Anterior cingulate cortex (tissue), 58 donors: ENCODE data around the gene LRRC27.
"Not testable (repeated sequence)": the region's sequence is repeated elsewhere in the genome, so short reads cannot be mapped to it uniquely, and the experiment has no call there.

ENCODE experiments used
- DNase-seq, 58 donors: peaks; one replicate each; lab custom pipeline; 2025; lab: John Stamatoyannopoulos, UW

LRRC27 gene

GRCh38 chr10:132334631-132335188, 2.7 kb downstream of the LRRC27 start:
- DNase-seq = no peak

- peak in 14 of 58 donors; percentile 18 to 75 (median 34) for DNase-seq
Measured at GRCh38 chr10:132335189-132336063, 3.4 kb downstream of the LRRC27 start.

- DNase-seq = no peak
Measured at GRCh38 chr10:132336064-132336746, 4.2 kb downstream of the LRRC27 start.

GRCh38 chr10:132336919-132337407, 5.0 kb downstream of the LRRC27 start:
- DNase-seq = no peak

DNA sequence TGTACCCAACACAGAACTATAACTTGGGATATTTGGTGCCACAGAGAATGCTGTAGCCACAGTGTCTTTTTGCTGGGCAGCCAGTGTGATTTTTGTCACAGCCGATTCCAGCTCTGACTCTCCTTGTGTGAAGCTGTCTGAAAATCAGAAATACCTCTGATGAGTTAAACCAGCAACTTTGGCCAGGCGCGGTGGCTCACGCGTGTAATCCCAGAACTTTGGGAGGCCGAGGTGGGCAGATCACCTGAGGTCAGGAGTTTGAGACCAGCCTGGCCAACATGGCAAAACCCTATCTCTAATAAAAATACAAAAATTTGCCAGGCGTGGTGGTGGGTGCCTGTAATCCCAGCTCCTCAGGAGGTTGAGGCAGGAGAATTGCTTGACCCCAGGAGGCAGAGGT, 5.9 kb downstream of the LRRC27 start:
- not testable (repeated sequence) for DNase-seq

DNA sequence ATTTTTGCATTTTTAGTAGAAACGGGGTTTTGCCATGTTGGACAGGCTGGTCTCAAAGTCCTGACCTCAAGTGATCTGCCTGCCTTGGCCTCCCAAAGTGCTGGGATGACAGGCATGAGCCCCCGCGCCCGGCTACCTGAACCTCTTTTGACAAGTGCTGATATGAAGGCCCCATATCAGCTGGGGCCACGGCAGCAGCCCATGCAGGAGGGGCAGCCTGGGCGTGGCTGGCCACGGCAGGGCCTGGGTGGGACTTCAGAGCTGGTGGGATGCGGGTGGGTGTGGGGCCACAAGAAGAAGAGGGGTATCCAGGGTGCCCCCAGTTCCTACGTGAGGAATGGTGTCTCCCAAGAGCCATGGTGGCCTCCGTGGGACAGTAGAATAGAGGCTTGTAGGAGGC, 6.9 kb downstream of the LRRC27 start:
- no peak for DNase-seq

DNA sequence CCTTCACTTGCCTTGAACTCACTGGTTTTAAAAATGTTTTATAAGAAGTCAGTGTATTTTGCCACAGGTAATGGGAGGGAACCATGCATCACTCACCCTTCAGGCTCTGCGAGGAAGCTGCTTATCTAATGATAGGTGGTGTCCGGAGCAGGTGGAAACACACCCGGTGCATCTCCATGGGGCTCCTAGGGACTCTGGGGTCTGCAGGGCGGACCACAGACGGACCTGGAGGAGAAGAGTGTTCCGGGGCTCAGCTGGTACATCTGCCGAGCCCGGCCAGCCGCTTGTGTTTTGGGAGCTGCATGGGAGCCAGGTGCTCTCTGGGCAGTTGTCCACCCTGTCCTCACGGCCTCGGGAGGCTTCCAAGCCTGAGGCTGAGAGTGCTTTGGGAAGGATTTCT, 7.3 kb downstream of the LRRC27 start:
- DNase-seq = no peak

DNA sequence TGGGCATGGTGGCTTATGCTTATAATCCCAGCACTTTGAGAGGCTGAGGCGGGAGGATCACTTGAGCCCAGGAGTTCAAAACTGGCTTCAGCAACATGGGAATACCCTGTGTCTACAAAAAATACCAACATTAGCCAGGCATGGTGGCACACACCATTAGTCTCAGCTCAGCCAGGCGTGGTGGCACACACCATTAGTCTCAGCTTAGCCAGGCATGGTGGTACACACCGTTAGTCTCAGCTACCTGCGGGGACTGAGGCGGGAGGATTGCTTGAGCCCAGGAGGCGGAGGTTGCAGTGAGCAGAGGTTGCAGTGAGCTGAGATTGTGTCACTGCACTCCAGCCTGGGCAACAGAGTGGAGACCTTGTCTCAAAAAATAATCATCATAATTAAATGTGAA, 9.0 kb downstream of the LRRC27 start:
- DNase-seq = no peak

- no peak for DNase-seq
Measured at GRCh38 chr10:132341781-132342180, 9.8 kb downstream of the LRRC27 start.

DNA sequence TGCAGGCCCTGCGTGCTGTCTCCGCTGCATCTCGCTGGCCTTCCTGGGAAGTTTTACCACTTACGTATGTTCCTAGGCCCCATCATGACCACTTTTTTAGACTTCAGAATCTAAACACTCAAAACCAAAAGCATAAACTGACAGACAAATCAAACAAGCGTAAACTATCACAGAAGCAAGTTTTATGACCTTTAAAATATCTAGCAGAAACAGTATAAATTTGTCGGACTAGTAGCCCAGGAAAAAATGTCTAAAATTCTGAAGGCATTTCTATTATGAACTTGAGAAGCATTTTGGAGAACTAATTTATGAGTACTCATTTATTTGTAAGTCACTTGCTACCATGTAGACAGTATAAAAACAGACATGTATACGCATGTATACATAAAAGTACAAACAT, 10.6 kb downstream of the LRRC27 start:
- DNase-seq = no peak

GRCh38 chr10:132344386-132344785, 12.4 kb downstream of the LRRC27 start:
- peak in 1 of 58 donors; percentile 29 for DNase-seq

- DNase-seq = no peak
Measured at GRCh38 chr10:132345345-132345744, 13.4 kb downstream of the LRRC27 start.

DNA sequence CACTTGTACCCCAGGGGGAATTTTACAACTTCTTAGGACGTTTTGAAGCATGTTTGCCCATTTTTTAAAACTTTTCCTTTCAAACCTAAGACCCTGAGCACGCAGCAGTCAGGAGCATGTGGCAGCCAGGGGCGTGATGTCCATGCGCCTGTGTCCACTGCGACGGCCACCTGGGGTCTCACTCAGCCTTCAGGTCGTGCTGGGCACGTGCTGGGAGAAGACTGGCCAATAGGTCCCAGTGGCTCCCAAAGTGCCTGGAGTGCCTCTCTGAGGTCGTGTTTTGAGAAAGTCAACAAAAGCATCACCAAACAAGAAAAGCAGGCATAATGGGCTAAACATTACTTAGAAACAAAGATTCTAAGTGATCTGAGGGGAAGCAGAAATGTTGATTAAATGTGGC, 14.8 kb downstream of the LRRC27 start:
- no peak for DNase-seq

GRCh38 chr10:132347211-132347930, 15.4 kb downstream of the LRRC27 start:
- no peak for DNase-seq

DNA sequence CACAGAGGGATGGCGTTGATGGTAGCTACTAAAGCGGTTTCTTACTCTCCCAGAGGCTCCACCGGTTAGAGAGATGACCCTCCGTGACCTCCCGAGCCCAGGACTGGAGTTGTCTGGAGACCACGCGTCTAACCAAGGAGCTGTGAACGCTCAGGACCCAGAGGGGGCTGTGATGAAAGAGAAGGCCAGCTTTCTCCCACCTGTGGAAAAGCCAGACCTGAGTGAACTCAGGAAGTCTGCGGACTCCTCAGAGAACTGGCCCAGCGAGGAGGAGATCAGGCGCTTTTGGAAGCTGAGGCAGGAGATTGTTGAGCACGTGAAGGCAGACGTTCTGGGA, 15.9 kb downstream of the LRRC27 start:
- no peak for DNase-seq

DNA sequence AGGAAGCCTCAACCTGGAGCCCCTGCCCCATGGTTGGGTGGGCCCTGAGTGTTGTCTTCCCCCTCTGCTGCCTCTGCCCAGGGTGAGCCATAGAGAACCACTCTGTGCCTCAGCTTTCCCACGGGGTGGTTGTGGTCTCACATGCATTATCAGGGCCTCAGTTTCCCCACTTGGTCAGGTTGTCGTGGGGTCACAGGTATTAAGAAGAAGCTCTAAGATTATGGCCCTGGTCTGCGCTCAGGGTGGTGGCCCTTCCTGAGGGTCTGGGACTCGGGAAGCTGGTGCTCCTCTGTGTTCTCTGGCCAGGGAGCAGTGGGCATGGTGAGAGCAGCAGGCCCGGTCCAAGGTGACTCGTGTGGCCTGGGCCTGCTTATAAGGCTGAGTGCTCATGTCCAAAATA, 17.8 kb downstream of the LRRC27 start:
- DNase-seq = no peak

GRCh38 chr10:132350391-132350790, 18.4 kb downstream of the LRRC27 start:
- no peak for DNase-seq

DNA sequence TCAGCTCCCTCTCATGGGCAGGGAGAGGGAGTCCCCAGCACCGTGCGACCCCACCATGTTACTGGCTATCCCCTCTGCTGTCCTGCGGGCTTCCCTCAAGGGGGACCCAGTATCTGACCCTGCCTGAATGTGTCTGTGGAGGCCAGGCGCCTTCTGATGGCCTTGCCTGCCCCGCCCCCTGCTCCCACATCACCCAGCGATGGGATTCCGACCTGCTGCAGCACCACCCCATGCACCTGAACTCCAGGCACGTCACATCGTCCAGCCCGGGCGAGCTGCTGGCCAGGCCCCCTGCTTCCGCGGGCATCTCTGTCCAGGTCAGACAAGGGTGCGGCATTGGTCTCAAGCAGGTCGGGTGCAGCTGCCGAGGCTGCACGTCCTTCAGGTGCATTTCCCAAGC, 19.0 kb downstream of the LRRC27 start:
- DNase-seq = no peak

GRCh38 chr10:132351611-132352010, 19.6 kb downstream of the LRRC27 start:
- no peak for DNase-seq

DNA sequence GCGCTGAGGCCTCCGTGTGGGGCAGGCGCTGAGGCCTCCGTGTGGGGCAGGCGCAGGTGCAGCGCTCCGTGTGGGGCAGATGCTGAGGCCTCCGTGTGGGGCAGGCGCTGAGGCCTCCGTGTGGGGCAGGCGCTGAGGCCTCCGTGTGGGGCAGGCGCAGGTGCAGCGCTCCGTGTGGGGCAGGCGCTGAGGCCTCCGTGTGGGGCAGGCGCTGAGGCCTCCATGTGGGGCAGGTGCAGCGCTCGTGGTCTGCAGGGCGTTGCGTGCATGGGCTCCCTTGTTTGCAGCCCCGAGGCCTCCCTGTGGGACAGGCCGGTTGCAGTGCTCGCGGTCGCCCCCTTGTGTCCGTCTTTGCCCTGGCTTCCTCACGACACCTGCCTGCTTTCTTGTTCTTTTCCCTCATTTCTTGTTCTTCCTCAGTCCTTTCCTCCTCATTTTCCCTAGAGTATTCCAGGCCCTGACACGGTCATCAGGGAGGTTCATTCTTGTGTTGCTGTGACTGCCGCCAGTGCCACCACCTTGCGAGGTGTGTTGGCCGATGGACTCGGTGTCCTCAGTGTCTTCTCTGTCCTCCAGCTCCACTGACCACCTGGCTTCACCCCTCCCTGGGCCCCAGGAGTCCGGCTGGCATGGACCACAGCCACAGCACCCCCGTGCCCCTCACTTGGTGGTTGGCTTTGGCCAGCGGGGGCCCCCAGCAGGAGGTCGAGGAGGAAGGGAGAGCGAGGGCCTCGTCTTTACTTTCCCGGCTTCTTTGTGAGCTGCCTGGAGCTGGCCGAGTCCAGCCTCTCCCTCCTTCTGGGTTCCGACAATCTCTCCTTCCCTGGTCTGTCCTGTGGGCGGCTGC, 20.7 kb downstream of the LRRC27 start:
- DNase-seq = peak in 42 of 58 donors; percentile 10 to 77 (median 40)
